ENCODE measurements around the gene IFIT3.

The IFIT3 gene

GRCh38 chr10:89335226-89335625 is 7.4 kb downstream of the IFIT3 start:
- no peak overlapping the region for H3K4me3 ChIP-seq (ENCODE audit: low read depth, low read length)
- in situ Hi-C loops (cut with HindIII; ENCODE audit: low sequenced_read_pairs) = no loop called here
- DNase-seq (ENCODE audit: low read depth, low spot score) = no peak
- no peak for TF ChIP-seq CTCF (IDR thresholded peaks at IDR 0.05; ENCODE audit: low read depth, low read length)

GRCh38 chr10:89336241-89336640 is 8.4 kb downstream of the IFIT3 start:
- in situ Hi-C loops (cut with HindIII; ENCODE audit: low sequenced_read_pairs) = no loop called here
- no peak overlapping the region for H3K4me3 ChIP-seq (ENCODE audit: low read depth, low read length)
- no peak for TF ChIP-seq CTCF (IDR thresholded peaks at IDR 0.05; ENCODE audit: low read depth, low read length)
- DNase-seq (ENCODE audit: low read depth, low spot score) = no peak

DNA sequence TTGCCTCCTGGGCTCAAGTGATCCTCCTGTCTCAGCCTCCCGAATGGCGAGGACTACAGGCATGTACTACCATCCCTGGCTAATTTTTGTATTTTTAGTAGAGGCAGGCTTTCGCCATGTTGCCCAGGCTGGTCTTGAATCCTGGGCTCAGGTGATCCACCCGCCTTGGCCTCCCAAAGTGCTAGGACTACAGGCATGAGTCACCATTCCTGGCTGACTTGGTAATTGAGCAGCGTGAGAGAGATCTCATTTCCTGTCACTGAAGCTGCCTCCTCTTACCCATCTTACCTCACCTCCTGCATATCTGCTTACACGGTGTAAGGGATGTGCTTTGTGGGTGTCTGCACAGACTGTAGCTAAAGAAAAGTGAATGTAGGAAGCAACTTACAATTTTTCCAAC is 9.7 kb downstream of the IFIT3 start:
- no peak for TF ChIP-seq CTCF (IDR thresholded peaks at IDR 0.05; ENCODE audit: low read depth, low read length)
- no peak overlapping the region for H3K4me3 ChIP-seq (ENCODE audit: low read depth, low read length)
- peak; percentile 76 for DNase-seq (ENCODE audit: low read depth, low spot score)
- in situ Hi-C loops (cut with HindIII; ENCODE audit: low sequenced_read_pairs) = no loop called here

DNA sequence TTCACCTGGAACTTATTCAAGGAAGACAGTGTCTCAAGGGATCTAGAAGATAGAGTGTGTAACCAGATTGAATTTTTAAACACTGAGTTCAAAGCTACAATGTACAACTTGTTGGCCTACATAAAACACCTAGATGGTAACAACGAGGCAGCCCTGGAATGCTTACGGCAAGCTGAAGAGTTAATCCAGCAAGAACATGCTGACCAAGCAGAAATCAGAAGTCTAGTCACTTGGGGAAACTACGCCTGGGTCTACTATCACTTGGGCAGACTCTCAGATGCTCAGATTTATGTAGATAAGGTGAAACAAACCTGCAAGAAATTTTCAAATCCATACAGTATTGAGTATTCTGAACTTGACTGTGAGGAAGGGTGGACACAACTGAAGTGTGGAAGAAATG is 10.9 kb downstream of the IFIT3 start:
- H3K4me3 ChIP-seq (ENCODE audit: low read depth, low read length) = no peak overlapping the region
- no peak for TF ChIP-seq CTCF (IDR thresholded peaks at IDR 0.05; ENCODE audit: low read depth, low read length)
- DNase-seq (ENCODE audit: low read depth, low spot score) = no peak
- in situ Hi-C loops (cut with HindIII; ENCODE audit: low sequenced_read_pairs) = no loop called here

GRCh38 chr10:89339875-89340274 is 12.1 kb downstream of the IFIT3 start:
- in situ Hi-C loops (cut with HindIII; ENCODE audit: low sequenced_read_pairs) = no loop called here
- TF ChIP-seq CTCF (IDR thresholded peaks at IDR 0.05; ENCODE audit: low read depth, low read length) = no peak
- no peak for DNase-seq (ENCODE audit: low read depth, low spot score)
- H3K4me3 ChIP-seq (ENCODE audit: low read depth, low read length) = no peak overlapping the region

- in situ Hi-C loops (cut with HindIII; ENCODE audit: low sequenced_read_pairs) = no loop called here
- H3K4me3 ChIP-seq (ENCODE audit: low read depth, low read length) = no peak overlapping the region
- no peak for TF ChIP-seq CTCF (IDR thresholded peaks at IDR 0.05; ENCODE audit: low read depth, low read length)
- no peak for DNase-seq (ENCODE audit: low read depth, low spot score)
These were observed 13.9 kb downstream of the IFIT3 start for GRCh38 chr10:89341649-89342048.
